ENCODE results near the gene TRIM7.

Gene TRIM7

DNA sequence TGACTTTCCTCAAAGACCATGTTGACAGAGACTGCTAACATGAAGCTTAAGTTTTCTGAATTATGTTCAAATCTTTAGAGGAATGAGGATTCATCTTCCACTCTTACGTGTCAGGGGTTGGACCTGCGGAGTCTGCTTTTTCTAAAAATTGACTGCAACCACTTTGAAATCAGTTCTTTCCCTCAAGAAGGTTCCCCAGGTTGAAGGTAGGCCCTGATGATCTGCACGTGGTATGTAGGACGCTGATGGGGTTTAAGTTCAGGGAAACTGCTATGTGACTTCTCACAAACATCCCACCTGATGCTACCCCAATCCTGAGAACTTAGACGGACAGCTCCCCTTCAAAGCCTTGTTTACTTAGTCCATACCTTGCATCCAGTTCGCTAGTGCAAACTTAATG is 31.5 kb upstream of the TRIM7 start:
- Mint-ChIP-seq H3K4me3 (no peak overlapping the region), H3K4me1 (peaks cover 13% of the 10 kb centered on the region), H3K27ac (no peak overlapping the region), H3K27me3 (no peaks in the 10 kb centered on the region), H3K36me3 (peaks cover 41% of the 10 kb centered on the region), H3K9me3 (no peaks in the 10 kb centered on the region)
- DNase-seq (ENCODE audit: low spot score in 2 of 2) = no peak
- ATAC-seq (ENCODE audit: low read depth) = no peak

DNA sequence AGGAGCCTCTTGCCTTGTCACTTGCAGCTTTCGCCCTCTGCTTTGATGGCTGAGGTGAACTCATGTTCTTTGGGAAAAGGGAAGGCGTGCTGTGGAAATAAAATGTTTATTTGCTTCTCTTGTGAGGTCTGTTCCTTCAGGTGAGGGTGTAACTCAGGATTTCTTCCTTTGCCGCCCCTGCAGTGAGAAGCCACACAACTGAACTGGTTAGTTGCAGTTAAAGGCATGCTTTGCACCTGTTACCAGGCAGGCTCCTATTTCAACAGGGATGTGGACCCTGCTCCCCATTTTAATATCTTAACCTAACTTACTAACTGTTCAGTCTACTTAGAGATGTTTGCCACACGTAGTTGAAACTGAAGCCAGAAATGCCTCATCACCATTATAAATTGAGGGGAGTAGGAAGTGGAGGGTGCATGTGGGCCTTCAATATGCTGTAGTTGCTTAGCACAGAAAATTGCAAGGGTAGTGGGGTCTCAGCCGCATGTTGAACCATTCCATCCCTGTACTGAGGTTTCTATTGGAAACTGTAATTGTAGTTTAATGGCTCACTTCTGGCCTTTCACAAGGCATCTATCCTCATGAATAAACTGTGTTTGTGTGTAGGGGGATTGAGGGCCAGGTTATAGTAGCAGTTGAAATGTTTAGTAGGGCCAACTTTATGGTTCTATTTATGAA is 30.8 kb upstream of the TRIM7 start:
- no peaks in the 10 kb centered on the region for H3K27me3 Mint-ChIP-seq
- H3K4me1 Mint-ChIP-seq = peaks cover 12% of the 10 kb centered on the region
- no peak overlapping the region for H3K4me3 Mint-ChIP-seq
- peak overlapping the region; percentile 24 for H3K27ac Mint-ChIP-seq
- no peak for DNase-seq (ENCODE audit: low spot score in 2 of 2)
- ATAC-seq (ENCODE audit: low read depth) = no peak
- peaks cover 37% of the 10 kb centered on the region for H3K36me3 Mint-ChIP-seq
- H3K9me3 Mint-ChIP-seq = no peaks in the 10 kb centered on the region

- Mint-ChIP-seq H3K9me3 (no peaks in the 10 kb centered on the region), H3K27me3 (no peaks in the 10 kb centered on the region), H3K36me3 (peaks cover 40% of the 10 kb centered on the region), H3K4me3 (no peak overlapping the region), H3K4me1 (peaks cover 12% of the 10 kb centered on the region), H3K27ac (peak overlapping the region; percentile 53)
- DNase-seq (ENCODE audit: low spot score in 2 of 2) (no peak), ATAC-seq (ENCODE audit: low read depth) (no peak)
Observed at GRCh38 chr5:181235323-181235688, 30.3 kb upstream of the TRIM7 start.

GRCh38 chr5:181234455-181235306 is 29.7 kb upstream of the TRIM7 start:
- ATAC-seq (ENCODE audit: low read depth) (no peak), DNase-seq (ENCODE audit: low spot score in 2 of 2) (no peak)
- H3K27me3 Mint-ChIP-seq = no peaks in the 10 kb centered on the region
- H3K4me3 Mint-ChIP-seq = no peak overlapping the region
- peak overlapping the region; percentile 53 for H3K27ac Mint-ChIP-seq
- no peaks in the 10 kb centered on the region for H3K9me3 Mint-ChIP-seq
- peaks cover 14% of the 10 kb centered on the region for H3K4me1 Mint-ChIP-seq
- peaks cover 44% of the 10 kb centered on the region for H3K36me3 Mint-ChIP-seq

- DNase-seq (ENCODE audit: low spot score in 2 of 2) = no peak
- Mint-ChIP-seq H3K4me3 (no peak overlapping the region), H3K9me3 (no peaks in the 10 kb centered on the region), H3K27me3 (no peaks in the 10 kb centered on the region), H3K27ac (peak overlapping the region; percentile 40), H3K36me3 (peaks cover 42% of the 10 kb centered on the region), H3K4me1 (peaks cover 17% of the 10 kb centered on the region)
- ATAC-seq (ENCODE audit: low read depth) = no peak
Observed at GRCh38 chr5:181233801-181234454, 28.9 kb upstream of the TRIM7 start.

DNA sequence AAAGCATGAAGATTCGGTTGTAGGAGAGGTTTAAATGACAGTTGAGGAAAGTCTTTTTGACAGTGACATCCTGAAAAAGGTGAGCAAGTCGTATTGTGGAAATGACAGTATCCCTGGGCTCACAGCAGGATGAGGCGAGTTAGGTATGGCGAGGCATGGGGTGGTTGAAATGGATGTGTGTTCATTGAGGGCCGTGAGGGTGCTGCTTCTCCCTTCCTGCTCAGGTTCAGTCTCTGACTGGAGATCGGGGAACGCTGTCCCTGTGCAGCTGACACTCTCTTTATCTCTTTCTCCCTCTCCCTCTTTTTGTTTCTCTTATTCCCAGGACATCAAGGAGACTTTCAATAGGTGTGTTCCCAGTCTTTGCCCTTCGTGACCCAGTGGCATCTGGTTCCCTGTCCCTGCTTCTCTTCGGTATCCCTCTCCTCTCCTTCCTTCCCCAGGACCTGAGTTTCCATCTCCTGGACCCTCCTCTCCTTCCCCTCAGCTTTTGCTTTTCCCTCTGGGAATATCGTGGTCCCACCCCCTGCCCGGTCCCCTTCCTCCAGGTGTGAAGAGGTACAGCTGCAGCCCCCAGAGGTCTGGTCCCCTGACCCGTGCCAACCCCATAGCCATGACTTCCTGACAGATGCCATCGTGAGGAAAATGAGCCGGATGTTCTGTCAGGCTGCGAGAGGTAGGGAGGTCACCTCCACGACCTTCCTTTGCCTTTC is 28.2 kb upstream of the TRIM7 start:
- Mint-ChIP-seq H3K9me3 (no peaks in the 10 kb centered on the region), H3K4me3 (no peak overlapping the region), H3K27me3 (no peaks in the 10 kb centered on the region), H3K4me1 (peaks cover 15% of the 10 kb centered on the region), H3K36me3 (peaks cover 38% of the 10 kb centered on the region), H3K27ac (peak overlapping the region; percentile 40)
- DNase-seq (ENCODE audit: low spot score in 2 of 2) = no peak
- no peak for ATAC-seq (ENCODE audit: low read depth)

DNA sequence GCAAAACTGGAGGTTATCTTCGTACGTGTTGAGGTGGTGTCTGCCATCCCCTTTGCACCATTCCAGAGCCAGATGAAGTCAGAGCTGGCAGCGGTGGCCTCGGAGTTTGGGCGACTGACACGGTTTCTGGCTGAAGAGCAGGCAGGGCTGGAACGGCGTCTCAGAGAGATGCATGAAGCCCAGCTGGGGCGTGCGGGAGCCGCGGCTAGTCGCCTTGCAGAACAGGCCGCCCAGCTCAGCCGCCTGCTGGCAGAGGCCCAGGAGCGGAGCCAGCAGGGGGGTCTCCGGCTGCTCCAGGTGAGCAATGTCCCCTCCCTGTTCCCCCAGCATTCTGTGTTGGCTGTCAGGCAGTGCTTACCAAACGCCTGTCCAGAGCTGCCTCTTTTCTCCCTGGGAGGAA is 27.6 kb upstream of the TRIM7 start:
- peaks cover 31% of the 10 kb centered on the region for H3K36me3 Mint-ChIP-seq
- H3K27ac Mint-ChIP-seq = no peak overlapping the region
- ATAC-seq (ENCODE audit: low read depth) (no peak), DNase-seq (ENCODE audit: low spot score in 2 of 2) (no peak)
- H3K27me3 Mint-ChIP-seq = no peaks in the 10 kb centered on the region
- H3K9me3 Mint-ChIP-seq = no peaks in the 10 kb centered on the region
- H3K4me3 Mint-ChIP-seq = no peak overlapping the region
- peaks cover 11% of the 10 kb centered on the region for H3K4me1 Mint-ChIP-seq

DNA sequence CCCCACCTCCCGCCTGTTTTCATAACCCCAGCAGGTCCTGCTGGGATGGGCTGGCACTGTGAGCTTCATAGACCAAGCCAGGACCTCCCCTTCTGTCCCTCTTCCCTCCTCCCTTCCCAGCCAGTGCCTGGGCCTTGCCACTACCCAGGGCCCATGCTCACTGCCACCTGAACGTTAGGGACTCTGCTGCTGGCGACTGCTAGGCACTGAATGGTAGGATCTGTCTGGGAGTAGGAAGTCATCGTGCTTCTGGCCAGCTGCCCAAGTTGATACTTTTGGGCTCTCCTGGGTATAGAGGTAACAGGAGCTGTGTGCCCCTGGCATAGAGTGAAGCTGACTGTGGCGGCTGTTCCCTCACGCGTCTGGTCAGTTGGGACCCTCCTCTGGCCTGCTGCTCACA is 26.4 kb upstream of the TRIM7 start:
- H3K27me3 Mint-ChIP-seq = no peaks in the 10 kb centered on the region
- H3K9me3 Mint-ChIP-seq = no peaks in the 10 kb centered on the region
- DNase-seq (ENCODE audit: low spot score in 2 of 2) = no peak
- peaks cover 29% of the 10 kb centered on the region for H3K36me3 Mint-ChIP-seq
- H3K4me3 Mint-ChIP-seq = no peak overlapping the region
- H3K27ac Mint-ChIP-seq = no peak overlapping the region
- no peak for ATAC-seq (ENCODE audit: low read depth)
- peaks cover 11% of the 10 kb centered on the region for H3K4me1 Mint-ChIP-seq

DNA sequence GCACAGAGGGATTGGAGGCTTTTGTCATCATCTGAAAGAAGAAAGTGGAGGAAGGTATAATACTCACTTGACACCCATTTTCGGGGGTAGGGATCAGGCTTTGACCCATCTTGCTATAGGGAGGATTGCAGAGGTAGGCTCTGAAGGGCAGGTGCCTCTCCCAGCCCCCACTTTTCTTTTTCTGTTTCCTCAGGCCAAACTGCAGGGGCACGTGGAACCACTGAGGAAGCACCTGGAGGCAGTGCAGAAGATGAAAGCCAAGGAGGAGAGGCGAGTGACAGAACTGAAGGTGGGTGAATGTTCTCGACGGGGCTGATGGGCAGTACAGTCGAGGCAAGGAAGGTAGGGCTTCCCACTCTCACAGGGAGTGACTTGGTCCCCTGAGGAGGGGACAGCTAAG is 25.6 kb upstream of the TRIM7 start:
- no peaks in the 10 kb centered on the region for H3K9me3 Mint-ChIP-seq
- H3K4me3 Mint-ChIP-seq = no peak overlapping the region
- DNase-seq (ENCODE audit: low spot score in 2 of 2) (no peak), ATAC-seq (ENCODE audit: low read depth) (no peak)
- peaks cover 28% of the 10 kb centered on the region for H3K36me3 Mint-ChIP-seq
- no peaks in the 10 kb centered on the region for H3K27me3 Mint-ChIP-seq
- peaks cover 13% of the 10 kb centered on the region for H3K4me1 Mint-ChIP-seq
- H3K27ac Mint-ChIP-seq = peak overlapping the region; percentile 67

- Mint-ChIP-seq H3K4me1 (peaks cover 14% of the 10 kb centered on the region), H3K4me3 (no peak overlapping the region), H3K9me3 (no peaks in the 10 kb centered on the region), H3K27me3 (no peaks in the 10 kb centered on the region), H3K36me3 (peaks cover 26% of the 10 kb centered on the region), H3K27ac (peak overlapping the region; percentile 67)
- ATAC-seq (ENCODE audit: low read depth) = no peak
- DNase-seq (ENCODE audit: low spot score in 2 of 2) = no peak
Observed at GRCh38 chr5:181229996-181230395, 25.0 kb upstream of the TRIM7 start.

DNA sequence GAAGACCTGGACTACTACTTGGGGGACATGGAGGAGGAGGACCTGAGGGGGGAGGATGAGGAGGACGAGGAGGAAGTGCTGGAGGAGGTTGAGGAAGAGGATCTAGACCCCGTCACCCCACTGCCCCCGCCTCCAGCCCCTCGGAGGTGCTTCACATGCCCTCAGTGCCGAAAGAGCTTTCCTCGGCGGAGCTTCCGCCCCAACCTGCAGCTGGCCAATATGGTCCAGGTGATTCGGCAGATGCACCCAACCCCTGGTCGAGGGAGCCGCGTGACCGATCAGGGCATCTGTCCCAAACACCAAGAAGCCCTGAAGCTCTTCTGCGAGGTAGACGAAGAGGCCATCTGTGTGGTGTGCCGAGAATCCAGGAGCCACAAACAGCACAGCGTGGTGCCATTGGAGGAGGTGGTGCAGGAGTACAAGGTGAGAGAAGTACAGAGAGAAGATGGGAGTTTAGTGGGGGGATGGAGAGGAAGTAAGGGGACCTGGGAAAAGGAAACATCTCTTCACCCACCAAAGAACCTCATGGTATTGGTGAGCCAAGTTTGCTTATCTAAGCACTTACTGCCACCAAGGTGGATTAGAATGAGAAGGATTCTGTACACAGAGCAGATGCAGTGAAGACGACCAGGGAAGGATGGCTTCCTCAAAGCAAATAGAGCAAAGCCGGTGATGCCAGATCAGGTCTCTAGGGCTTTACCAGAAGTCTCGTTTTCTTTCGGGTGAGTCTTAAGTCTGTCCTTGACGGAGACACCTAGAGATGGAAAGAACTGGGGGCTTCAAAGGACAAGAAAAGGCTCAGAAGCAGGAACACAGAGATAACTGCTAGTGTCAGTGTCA is 19.6 kb upstream of the TRIM7 start:
- H3K27ac Mint-ChIP-seq = peak overlapping the region; percentile 96
- peak; percentile 3 for ATAC-seq (ENCODE audit: low read depth)
- H3K9me3 Mint-ChIP-seq = no peaks in the 10 kb centered on the region
- H3K4me3 Mint-ChIP-seq = peak overlapping the region; percentile 97
- no peaks in the 10 kb centered on the region for H3K27me3 Mint-ChIP-seq
- H3K36me3 Mint-ChIP-seq = peaks cover 5% of the 10 kb centered on the region
- no peak for DNase-seq (ENCODE audit: low spot score in 2 of 2)
- H3K4me1 Mint-ChIP-seq = peaks cover 34% of the 10 kb centered on the region

DNA sequence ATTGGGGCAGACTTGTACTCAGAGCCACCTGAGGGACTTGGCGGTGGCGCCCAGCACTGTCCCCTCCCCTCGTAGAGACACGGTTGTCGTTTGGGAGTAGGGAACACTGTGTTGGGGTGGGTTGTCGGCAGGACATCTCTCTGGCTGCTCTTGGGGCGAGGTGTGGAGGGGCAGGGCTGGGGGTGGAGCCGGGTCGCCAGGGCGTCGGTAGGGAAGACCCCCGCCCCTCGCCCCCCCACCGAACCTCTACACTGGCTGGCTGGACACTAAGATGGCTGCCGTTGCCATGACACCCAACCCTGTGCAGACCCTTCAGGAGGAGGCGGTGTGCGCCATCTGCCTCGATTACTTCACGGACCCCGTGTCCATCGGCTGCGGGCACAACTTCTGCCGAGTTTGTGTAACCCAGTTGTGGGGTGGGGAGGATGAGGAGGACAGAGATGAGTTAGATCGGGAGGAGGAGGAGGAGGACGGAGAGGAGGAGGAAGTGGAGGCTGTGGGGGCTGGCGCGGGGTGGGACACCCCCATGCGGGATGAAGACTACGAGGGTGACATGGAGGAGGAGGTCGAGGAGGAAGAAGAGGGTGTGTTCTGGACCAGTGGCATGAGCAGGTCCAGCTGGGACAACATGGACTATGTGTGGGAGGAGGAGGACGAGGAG is 18.9 kb upstream of the TRIM7 start:
- H3K27me3 Mint-ChIP-seq = no peaks in the 10 kb centered on the region
- peak overlapping the region; percentile 96 for H3K27ac Mint-ChIP-seq
- H3K9me3 Mint-ChIP-seq = no peaks in the 10 kb centered on the region
- ATAC-seq (ENCODE audit: low read depth) (no peak), DNase-seq (ENCODE audit: low spot score in 2 of 2) (peak in 1 of 2 donors; percentile 57)
- H3K4me1 Mint-ChIP-seq = peaks cover 29% of the 10 kb centered on the region
- H3K36me3 Mint-ChIP-seq = peaks cover 2% of the 10 kb centered on the region
- H3K4me3 Mint-ChIP-seq = peak overlapping the region; percentile 97

Measured in memory B cell (primary cell).